IPS-11a (cell line): ENCODE results near the gene FCRL1.

Experiments used
- H3K4me3 ChIP-seq: one replicate; pipeline ENCODE4 v1.5.1; 2013; ENCODE audit warnings: low read depth, low read length, control low read depth

Gene FCRL1

GRCh38 chr1:157806431-157807149, 13.3 kb downstream of the FCRL1 start:
- H3K4me3 ChIP-seq, result no peak overlapping the region

- no peak overlapping the region for H3K4me3 ChIP-seq
These were observed 16.1 kb downstream of the FCRL1 start for GRCh38 chr1:157803851-157804250.

DNA sequence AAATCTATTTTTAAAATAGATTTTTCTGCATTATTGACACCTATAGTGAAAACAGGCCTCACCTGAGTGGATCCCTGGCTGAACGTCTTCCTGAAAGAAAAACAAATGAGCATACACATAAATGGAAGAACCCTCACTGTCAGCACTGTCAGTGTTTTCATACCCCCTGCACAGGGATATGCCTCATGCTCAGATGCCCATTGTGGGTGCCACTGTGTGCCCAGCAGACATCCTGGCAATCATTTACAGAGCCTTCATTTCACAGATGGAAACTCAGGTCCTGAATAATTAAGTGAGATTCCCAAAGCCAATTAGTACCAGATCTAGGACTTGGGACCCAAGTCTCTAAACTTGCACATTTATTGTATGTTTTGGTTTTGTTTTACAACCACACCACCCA, 19.9 kb downstream of the FCRL1 start:
- no peak overlapping the region for H3K4me3 ChIP-seq

DNA sequence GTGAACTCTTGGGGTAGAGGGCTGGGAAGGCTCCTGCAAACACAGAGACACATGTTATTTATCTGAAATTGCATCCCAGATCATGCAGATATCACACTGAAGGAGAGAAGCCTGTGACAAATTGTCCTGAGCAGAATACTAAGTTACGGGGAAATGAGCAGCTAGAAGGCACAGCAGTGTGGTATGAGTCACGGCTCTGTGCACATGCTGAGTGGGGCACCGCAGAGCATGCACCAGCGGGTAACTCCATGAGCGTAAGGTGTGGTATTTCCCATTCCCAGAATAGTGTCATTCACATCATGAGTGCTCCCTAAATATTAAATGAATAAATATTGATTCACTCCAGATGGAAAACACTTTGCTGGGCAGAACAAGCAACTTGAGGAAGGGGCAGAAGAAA, 21.7 kb downstream of the FCRL1 start:
- H3K4me3 ChIP-seq, result no peak overlapping the region

DNA sequence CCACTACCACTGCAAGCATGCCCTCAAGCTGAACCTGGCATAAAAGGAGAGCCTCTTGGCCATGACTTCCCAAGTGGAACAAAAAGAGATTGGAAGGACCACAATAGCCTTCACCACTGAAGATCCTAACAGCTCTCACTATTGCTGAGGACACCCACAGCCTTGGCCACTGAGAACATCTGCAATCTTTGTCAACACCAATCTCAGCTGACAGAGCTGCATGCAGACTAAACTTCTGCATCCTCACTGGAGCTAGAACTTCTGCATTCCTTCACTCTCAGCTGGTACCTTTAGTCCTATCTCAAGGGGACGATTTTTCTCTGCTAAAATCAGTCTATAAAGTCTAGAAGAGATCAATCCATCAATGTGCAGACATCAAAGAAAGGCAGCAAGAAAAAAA, 34.7 kb downstream of the FCRL1 start:
- no peak overlapping the region for H3K4me3 ChIP-seq

DNA sequence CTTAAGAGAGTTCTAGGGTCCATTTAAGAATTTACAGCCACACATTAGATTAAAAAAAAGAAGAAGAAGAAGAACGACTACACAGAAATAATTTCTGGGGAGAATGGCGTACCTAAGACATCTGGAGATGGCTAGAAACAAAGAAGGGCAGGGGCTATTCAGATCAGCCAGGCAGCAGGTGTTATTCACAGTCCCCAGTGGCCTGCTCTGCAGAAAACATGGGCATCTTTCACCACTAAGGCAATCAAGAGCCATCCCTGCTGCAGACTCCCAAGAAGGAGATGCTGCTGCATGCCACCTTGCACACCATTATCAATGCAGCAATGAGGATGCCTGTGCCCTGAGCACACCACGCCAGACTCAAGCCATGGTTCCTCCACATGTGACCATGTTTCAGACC, 35.1 kb downstream of the FCRL1 start:
- no peak overlapping the region for H3K4me3 ChIP-seq

GRCh38 chr1:157782931-157783330, 37.0 kb downstream of the FCRL1 start:
- H3K4me3 ChIP-seq, result no peak overlapping the region

DNA sequence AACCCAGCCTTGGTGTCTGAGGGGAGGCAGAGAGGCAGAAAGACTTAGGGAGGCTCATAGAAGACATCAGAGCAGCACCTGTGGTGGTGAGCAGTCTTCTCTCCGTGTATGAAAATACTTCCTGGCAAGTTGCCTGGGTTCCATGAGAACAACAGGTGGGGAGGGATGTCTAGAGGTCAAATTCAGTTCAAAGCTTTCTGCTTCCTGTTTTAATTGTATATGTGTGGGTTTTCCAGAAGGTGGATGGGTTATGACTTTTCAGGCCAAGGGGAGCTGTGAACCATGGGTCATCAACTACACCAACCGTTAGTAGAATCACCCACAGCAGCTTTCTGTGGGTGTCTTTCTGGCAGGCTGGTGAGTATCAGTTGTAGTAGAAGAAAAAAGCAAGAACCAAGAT, 38.9 kb downstream of the FCRL1 start:
- no peak overlapping the region for H3K4me3 ChIP-seq

- no peak within 1 kb of the TSS for H3K4me3 ChIP-seq
These were observed 42.9 kb downstream of the FCRL1 start, which contains the start of gene FCRL2 for GRCh38 chr1:157776971-157777391. FCRL2 (minus strand) TSS chr1:157777132; CDS start chr1:157777073, 59 bp downstream.

- H3K4me3 ChIP-seq, result no peak overlapping the region
These were observed 44.6 kb downstream of the FCRL1 start for GRCh38 chr1:157775101-157775870.

GRCh38 chr1:157774412-157774811, 45.5 kb downstream of the FCRL1 start:
- no peak overlapping the region for H3K4me3 ChIP-seq

GRCh38 chr1:157773493-157774350, 46.2 kb downstream of the FCRL1 start:
- H3K4me3 ChIP-seq, result no peak overlapping the region

GRCh38 chr1:157771661-157772425, 48.1 kb downstream of the FCRL1 start:
- no peak overlapping the region for H3K4me3 ChIP-seq

DNA sequence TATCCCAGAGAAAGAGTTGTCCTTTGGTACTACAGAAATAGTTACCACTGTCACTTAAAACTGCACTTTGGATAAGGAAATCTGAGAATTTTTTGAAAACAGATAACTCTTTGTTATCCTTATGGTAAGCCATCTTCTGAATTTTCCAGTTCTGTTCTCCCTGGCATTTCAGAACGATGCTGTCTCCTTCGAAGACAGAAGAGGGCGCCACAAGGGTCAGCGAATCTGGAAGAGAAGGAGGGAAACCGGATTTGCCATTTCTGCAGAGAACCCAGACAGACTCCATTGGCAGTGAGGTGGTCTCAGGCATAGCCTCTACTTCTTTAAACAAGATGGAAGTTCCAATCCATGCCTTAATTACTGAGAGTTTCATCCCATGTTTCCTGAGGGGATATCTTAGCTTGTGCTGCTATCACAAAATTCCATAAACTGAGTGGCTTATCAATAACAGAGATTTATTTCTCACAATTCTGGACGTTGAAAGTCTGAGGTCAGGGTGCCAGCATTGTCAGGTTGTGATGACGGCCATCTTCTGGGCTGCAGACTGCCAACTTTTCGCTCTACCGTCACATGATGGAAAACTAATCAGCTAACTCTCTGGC, 49.4 kb downstream of the FCRL1 start:
- no peak overlapping the region for H3K4me3 ChIP-seq

DNA sequence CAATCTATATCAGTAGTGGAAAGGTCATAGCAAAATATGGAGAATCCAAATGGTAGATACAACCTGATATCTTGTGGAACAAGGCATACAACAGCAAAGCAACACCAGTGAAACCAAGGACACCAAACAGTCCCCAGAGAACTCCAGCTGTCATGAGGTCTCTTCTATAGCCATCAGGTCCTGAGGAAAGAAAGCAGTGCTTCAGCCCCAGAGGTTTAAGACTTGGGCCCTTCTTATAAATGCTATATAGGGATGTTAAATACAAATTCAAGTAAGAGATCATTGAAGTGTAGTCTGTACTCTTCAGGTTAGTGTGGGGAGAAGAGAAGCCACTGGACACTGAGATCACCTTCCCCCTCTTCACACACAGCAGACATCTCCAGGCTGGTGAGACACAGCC, 53.1 kb downstream of the FCRL1 start:
- no peak overlapping the region for H3K4me3 ChIP-seq

- no peak overlapping the region for H3K4me3 ChIP-seq
These were observed 61.9 kb downstream of the FCRL1 start for GRCh38 chr1:157758018-157758417.

- no peak overlapping the region for H3K4me3 ChIP-seq
These were observed 66.3 kb downstream of the FCRL1 start for GRCh38 chr1:157753611-157754010.

DNA sequence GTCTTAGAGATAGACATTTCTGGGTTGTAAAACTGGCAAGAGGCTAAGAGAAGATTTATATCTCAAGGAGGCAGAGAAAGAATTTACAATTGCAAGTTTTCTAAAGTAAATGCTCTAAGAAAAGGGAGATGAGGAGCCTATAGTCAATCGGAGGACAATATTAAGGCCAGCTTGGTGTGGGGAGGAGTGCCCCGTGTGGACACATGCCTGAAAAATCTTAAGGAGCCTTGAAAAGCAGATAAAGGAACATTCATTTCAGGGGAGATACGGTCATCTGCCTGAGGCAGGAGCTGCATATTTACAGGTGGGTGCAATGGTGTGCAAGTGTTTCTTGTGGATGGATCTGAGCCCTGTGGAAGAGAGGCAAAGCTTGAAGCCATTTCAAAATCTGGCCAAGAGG, 68.6 kb downstream of the FCRL1 start:
- H3K4me3 ChIP-seq, result no peak overlapping the region

- H3K4me3 ChIP-seq, result no peak overlapping the region
These were observed 71.6 kb downstream of the FCRL1 start for GRCh38 chr1:157748262-157748817.
